CD4-positive, alpha-beta T cell treated with Interleukin-12 subunit alpha and Interleukin-12 subunit beta, for 1 hour (primary cell): ENCODE measurements around the gene SFXN2.
"Not testable (repeated sequence)": the region's sequence is repeated elsewhere in the genome, so short reads cannot be mapped to it uniquely, and the experiment has no call there.

Experiments used
- DNase-seq: peaks from one replicate; pipeline ENCODE4 v3.0.0-alpha.2; 2020

Gene SFXN2, protein sequence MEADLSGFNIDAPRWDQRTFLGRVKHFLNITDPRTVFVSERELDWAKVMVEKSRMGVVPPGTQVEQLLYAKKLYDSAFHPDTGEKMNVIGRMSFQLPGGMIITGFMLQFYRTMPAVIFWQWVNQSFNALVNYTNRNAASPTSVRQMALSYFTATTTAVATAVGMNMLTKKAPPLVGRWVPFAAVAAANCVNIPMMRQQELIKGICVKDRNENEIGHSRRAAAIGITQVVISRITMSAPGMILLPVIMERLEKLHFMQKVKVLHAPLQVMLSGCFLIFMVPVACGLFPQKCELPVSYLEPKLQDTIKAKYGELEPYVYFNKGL

DNA sequence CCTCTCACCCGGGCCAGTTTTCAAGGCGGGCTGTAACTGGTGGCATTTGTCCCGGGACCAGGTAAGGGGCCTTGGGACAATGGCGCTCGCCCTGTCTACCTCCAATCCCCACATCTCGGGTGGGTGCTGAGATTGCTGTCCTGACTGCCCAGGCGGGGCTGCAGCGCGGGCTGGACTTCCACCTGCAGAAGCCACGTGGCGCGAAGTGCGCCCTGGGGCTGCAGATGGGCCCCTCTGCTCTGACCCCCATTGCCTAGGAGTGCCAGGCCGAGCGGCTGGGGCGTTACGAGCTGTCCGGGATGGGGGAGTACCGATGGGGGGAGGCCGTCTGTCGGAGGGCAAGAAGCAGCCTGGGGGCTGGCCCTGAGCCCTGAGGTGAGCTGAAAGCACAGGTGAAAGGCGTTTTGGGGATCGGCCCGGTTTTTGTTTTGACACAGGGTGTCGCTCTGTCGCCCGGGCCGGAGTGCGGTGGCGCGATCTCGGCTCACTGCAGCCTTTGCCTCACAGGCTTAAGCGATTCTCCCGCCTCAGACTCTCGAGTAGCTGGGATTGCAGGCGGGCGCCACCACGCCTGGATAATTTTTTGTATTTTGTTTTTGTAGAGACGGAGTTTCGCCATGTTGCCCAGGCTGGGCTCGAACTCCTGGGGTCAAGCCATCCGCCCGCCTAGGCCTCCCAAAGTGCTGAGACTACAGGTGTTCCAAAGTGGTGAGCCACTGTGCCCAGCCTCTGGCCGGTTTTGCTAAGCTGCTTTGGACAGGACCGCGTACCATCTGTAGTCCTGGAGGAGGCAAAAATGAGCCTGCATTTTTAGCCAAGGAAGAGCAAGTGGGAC, at the start of gene SFXN2:
TSS of gene SFXN2 (plus strand) at position 16 of the 835 bp plus-strand sequence. CDS start 12,001 bp downstream, outside the sequence.
- DNase-seq, result peak; percentile 48

DNA sequence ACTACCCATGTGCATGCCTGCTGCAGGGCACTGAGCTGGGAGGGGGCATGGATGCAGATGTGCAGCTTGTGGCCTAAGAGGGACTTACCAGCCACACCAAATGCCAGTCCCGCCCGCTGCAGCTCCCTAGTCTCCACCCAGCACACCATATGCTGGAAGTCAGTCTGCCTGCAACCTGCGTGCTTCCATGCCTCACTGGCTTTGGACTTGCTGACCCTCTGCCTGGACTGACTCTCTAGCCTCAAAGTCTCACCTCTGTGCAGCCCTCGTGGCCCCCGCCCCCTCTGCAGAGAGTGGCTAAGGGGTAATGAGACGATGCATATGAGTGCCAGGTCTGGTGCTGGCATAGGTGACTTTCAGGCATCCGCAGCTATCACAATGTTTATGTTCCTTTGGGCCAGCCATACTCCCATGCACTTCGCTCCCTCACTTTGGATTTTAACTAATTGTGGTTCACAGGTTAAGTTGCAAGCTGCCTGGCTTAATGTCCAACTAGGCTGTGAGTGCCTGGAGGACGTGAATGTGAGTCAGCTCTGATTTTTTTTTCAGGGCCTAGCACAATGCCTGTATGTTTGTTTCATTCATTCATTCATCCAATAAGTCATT, 48.4 kb upstream of the SFXN2 start:
- no peak for DNase-seq

DNA sequence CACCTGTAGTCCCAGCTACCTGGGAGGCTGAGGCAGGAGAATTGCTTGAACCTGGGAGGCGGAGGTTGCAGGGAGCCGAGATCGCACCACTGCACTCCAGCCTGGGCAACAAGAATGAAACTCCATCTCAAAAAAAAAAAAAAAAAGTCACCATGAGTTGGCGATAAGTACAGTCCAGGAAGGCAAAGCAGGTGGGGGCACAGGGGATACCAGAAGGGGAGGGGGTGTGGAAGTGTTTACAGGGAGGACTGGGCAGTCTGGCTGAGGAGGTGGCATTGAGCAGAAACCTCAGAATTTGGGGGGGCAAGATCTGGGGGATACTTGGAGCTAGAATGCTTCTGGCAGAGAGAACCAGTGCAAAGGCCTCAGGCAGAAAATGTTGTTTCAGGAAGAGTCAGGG, 47.0 kb upstream of the SFXN2 start:
- not testable (repeated sequence) for DNase-seq

DNA sequence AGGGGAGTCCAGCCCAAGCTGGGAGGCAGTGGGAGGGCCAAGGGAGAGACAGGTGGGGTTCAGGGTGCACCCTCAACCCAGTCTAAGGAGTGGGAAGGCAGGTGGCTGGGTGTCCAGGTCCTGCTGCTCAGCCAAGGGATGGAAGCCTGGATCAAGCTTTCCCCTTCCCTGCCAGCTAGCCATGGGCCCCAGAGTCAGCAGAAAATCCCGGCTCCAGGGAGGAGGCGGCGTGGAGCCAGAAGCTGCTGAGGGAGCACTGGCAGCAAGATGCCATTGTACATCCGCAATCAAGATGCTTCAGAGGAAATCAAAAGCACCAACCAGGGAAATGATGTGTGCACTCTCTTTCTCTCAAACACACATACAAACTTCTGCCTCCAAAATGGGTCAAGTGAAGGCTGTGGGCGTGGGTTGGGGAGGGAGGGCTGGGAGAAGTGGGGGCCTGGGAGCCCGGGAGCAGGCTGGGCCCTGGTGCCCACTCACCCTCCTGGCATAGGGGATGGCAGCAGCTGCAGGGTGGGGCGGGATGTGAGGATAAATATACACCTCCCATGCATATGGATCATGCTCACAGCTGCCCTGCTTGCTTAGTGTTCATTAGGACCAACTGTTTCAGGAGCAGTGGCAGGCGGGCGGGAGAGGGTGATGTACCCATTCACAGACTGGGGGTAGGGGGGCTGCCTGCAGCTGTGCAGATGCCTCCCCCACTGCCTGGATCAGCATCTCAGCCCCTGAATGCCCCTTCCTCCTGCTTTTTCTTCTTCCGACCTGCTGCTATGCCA, 45.9 kb upstream of the SFXN2 start:
- no peak for DNase-seq

DNA sequence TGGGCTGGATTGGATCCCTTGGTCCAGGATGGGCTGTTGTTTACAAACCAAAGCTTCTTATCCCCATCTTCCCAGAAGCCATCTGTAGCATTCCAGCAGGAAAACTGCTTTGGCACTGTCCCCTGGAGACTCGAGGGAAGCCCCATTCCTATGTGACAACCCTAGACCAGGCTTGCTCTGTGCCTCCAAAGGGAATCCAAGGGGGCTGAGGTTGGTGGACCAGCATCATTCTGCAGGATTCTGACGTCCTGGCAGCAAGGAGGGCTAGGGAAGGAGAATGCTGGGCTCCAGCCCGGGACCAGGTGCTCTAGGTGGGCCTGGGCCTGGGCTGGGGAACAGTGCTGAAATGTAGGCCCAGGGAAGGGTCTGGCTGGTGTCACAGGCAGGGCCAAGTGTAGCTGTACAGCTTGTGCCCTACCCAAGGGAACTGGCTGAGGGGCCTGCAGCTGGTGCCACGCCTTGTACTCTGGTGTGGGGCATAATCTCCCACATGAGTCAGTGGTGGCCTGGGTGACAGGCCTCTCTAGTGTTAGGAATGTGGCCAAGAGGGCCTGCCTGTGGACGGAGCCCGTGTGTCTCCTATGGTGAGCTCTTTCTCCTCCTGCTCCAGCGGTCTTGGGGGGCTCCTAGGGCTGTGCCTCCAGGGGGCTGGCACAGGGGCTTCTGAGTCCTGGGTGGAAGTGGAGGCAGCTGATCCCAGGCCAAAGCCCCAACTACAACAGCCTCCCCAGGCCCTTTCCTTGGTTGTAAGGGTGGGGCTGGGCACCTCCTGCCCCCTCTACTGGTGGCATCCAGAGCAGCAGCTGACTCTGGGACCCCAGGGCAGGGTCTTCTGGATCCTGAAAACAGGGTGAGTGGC, 45.0 kb upstream of the SFXN2 start:
- DNase-seq, result no peak

DNA sequence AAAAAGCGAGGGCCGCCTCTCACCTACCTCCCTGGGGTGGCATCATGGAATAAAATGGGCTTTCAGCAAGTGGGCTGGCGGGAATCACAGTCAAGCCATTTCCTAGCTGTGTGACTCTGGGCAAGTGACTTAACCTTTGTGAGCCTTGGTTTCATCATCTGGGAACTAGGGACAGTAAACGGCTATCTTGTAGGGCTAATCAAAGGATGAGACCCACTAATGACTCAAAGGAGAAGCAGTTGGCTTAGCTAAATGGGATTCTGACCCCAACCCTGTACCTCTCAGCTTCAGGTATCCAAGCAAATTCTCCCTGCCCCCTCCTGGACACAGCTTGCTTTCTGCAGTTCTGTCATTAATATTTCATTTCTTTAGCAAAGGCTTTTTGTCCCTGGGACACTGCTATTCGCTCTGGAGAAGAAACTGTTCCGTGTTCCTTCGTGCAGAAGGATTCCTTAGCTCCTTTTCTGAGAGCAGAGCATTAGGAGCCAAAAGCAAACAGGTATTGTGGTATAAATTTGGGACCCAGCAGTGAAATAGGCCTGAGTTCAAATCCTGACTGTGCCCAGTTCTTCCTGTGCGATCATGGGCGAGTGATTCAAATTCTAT, 44.3 kb upstream of the SFXN2 start:
- no peak for DNase-seq

DNA sequence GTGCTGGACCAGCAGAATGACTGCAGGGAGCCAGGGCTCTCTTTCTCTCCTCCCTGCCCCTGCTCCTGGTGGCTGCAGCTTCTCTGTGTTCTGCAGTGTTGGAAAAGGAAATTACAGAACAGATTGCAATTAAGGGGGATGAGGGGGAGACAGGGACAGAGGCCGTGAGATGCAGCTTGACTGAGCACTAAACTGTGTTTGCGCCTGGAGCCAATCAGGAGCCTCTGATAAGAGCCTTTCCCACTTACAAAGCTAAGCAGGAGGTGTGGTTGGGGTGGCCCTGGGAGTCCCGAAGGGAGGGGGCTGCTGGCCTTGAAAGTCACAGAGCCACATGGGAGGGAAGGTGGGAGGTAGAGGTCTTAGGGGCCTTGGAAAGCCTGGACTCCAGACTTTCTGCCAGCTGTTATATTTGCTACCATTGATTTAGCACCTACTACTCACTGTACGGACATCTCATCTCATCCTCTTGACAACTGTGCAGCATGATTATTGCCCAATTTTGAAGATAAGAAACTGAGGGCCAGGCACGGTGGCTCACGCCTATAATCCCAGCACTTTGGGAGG, 43.5 kb upstream of the SFXN2 start:
- DNase-seq, result no peak

DNA sequence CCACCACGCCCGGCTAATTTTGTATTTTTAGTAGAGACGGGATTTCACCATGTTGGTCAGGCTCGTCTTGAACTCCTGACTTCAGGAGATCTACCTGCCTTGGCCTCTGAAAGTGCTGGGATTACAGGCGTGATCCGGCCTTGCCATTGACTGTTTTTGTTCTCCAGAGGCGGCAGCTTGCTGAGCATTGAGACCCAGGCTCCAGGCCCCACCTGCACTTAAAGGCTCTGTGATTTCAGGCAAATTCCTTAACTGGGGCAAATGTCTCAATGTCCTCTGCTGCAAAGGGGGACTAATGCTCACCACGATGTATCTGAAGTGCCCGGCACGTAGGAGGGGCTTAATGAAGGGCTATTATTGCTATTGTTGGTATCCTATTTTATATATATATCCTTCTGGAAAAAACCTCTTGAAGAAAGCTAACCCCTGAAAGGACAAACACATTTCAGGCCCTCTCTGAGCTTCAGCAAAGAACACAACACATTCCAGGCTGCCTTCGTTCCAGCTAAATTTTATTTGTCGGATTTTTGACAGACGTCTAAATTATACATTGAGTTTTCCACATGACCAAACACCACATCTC, 41.1 kb upstream of the SFXN2 start:
- no peak for DNase-seq

DNA sequence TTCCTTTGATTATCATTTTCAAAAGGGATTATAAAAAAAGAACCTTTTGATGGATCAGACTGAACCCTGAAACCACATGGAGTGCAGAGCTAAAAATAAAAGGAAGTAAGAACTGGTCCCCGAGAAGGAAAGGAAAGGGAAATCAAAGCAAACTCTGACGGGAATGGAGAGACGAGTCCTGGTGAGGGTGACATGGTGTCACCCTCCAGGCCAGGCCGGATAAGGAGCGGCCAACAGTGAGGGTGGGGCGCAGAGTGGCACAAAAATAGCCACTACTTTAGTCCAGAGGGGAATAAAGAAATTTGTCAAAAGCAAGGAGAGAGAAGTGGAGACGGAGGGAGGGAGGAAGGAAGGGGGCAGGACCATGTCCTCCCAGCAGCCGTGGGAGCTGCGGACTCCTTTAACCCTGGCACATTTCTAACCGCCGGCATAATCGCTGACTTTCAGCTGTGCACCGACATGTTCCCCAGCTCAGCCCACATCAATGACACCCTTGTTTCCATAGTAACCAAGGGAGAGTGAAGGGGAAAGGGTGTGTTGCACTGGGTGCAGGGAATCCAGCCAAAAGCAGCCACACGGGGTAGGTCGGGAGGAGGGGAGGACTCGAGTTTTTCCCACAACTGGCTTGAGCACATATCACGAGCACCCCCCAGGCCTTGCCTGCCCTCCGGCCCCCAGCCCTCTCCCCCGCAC, 40.5 kb upstream of the SFXN2 start:
- DNase-seq, result peak; percentile 84

DNA sequence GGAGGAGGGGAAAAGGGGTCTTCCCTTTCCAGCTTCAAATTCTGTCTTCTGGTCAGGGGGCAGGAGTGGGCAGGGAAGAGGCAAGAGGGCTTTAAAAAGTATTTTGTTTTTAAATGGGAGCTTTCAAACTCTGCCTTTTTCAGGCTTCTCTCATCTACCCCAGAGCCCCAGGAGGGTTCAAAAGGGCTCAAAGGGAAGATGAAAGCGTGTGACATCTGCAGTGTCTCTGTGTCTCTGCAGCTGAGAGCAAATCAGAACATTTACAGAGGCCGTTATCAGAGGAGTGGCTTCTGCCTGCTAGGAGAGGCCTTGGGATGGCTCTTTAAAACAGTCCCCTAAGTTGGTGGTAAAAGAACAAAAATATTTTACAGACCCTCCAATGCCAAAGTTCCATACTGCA, 39.9 kb upstream of the SFXN2 start:
- DNase-seq, result peak; percentile 40

DNA sequence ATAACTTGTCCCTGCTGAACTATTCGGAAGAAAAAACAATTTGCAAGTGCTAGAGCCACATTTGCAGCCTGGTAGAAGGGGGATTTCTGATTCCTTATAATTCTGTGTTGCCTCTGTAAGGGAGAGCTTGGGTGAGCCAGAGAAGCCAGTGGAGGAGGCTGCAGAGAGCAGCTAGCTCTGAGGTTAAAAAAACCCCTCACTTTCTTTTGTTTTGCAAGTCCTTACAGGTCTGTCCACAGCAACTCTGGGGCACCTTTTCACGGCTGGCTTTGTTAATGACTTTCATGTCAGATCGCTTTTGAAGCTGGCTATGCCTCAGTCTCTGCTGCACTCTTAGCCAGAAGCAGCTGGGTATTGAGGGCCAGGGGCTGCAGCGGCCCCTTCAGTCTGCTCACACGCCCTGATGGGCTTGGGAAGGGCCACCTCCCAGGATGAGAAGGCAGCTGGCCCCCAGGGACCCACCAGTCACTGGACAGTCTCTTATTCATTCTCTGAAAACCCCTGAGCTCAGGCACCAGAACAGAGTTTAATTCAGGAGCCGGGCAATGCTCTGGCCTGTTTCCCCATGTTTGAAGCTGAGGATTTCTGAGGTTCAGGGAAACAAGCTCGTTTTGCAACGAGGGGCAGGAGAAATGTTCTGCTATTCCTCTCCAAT, 39.3 kb upstream of the SFXN2 start:
- DNase-seq, result no peak

DNA sequence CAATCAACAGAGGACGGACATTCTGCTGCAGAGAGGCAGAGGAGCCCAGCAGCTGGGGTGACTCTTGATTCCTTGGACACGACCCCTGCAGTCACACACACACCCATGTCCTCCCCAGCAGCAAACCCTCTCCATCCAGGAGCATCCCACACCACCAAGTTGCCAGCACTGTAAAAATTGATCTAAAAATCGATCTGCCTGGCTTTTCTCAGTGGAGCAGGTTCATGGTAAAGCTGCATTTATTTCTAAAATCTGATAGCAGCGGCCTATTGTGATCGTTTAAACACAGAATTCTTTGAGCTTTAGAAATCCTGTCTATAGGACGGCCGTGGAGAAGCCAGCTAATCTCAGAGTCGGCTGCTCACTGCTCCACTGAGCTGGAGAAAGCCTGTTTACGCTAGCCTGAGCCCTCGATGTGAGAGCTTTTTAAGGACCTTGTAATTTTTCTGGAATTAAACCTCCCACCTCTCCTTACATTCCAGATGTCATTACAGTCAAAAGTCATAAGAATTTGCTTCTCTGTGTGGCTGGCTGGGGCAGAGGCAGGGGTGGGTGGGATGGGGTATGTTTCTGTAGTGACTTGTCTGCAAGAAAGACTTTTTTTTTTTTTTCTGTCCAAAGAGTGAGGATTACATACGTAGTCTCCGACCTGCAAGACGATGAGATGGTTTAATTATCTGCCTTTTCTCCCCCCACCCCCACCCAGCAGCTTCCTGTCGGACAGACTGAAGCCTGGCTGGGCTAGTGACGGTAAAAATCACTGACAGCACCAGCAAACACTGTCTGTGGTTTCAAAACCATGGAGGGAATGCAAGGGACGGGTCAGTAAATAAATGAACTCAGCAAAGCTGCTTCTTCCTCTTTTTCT, 38.5 kb upstream of the SFXN2 start:
- DNase-seq, result no peak

DNA sequence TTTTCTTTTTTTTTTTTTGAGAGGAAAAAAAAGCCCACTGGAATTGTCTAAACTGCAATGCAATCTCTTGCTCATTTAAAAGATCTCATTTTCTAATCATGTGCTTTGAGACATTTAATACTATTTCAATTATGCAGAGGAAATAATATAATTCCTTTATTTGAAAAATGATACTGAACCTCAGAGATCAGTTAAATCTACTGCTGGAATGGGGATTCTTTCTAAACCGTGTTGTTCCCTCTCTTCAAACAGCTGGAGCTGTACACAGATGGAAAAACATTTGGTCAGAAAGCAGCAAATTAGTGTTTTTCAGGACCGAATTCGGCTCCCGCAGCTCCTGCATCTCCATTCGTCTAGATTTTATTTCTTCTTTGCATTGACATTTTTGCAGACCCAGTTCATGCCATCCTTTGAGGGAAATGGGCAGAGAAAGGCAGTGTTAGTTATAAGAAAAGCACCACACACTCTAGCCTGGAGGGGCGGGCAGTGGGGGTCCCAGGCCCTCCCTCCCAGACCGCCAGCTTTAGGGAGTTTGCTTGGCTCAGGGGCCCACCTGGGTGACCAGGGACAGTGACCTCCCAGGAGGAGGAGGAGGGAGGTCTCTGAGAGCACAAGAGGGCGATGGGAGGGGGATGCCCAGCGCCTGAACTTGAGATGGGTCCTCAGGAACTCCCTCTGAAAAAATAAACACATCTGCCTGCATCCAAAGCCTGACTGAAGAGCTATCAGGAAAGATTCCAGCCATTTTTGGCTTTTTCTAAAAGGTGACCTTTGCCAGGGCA, 37.7 kb upstream of the SFXN2 start:
- no peak for DNase-seq

DNA sequence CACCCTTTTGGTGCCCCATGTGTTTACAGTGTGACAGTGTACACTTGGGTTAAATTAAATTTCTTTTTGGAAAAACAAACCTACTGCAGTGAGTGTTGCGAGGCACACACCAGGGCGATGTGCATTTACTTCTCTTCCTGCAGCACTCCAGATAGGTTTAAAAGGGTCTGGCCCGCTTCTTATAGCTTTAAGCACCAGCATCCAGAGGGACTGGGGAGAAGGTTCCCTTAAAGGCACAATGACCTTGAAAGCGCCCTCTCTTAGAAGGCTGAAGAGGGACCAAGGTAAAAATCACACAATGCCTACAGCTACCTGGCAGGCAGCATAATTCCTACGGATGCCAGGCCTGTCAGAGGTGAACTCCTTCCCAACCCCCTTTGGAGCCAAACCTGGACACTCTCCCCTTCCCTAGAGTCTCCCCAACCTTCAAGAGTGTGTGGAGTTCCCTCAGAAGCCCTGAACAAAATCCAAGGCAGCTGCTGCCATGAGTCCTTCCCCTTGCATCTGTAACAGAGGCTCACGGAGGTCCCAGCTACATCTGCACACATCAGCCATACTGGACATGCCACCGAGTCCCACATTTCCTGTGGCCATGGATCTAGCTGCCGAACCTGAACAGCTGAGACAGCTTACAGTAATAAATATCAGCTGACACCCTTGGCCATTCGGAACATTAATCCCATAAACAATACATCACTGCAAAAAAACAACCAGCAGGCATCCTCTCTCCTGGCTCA, 36.9 kb upstream of the SFXN2 start:
- DNase-seq, result no peak

DNA sequence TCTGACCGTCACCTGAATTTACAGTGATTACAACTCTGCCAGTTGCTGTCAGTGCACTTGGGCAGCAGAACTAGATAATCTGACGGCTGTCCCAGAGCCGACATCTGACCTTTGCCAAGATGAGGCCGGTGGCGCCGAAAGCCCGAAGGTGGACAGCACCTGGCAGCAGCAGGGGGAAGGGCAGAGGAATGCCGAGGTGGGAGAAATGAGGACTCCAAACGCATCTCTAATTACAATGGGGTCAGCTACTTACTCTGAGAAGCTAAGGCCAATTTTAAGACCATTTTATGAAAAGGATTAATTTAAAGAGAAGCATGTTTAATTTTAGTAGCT, 36.4 kb upstream of the SFXN2 start:
- no peak for DNase-seq

DNA sequence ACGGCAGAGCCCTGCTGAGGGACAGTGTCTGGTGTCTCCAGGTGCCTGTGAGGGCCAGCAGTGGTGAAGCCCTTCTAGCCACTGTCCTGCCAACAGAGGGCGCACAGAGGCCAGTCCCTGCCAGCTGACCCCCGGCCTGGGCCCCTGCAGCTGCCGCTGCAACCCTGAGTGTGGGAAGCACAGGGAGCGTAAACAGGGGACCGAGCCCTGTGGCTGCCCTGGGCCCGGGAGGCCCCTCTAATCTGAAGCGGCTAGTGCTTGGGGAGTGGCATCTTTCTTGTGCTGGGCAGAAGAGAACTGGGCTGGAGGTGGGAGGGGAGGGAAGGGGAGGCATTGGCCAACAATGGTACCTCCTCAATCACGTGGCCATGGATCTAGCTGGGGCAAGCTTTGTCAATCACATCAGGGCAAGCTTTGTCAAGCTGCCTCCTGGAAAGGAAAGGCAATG, 35.6 kb upstream of the SFXN2 start:
- no peak for DNase-seq

DNA sequence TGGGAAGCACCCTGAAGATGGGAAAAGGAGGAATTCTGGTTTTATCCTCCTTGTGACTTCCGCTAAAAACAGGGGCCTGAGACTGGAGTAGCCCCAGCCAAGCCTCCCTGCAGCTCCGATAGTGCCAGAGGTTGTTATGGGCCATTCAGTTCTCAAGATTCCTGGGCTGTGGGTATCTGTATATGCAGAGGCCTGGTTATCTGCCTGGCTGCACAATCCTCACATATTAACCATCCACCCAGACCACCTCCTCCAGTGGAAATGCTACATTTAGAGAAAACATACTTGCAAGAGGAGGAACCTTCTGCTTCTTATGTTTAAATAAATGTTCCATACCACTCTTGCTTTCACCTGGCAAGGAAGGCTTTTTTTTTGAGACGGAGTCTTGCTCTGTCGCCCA, 34.8 kb upstream of the SFXN2 start:
- no peak for DNase-seq
